Epithelial cell of esophagus (primary cell): ENCODE results near the gene TRIM14.
A peak's percentile ranks its signal among the peaks of the same experiment; 100 is the strongest.

ENCODE experiments used
- DNase-seq: peaks from one replicate; pipeline ENCODE4 v3.0.0; 2010; ENCODE audit warnings: low read depth
- H3K4me3 ChIP-seq: 2 replicates; pipeline ENCODE4 v1.5.1; 2011; ENCODE audit warnings: mild to moderate bottlenecking, low read length, control low read depth
- CTCF ChIP-seq: IDR thresholded peaks from 2 replicates; pipeline ENCODE4 v1.5.1; 2011; ENCODE audit warnings: low read depth, mild to moderate bottlenecking, low read length, control low read depth, inconsistent platforms; ENCODE audit not compliant: insufficient read depth; ENCODE audit errors: missing control alignments

Gene TRIM14

GRCh38 chr9:98084396-98084795 is 34.6 kb downstream of the TRIM14 start:
- H3K4me3 ChIP-seq, result no peak overlapping the region
- TF ChIP-seq CTCF, result no peak
- no peak for DNase-seq

DNA sequence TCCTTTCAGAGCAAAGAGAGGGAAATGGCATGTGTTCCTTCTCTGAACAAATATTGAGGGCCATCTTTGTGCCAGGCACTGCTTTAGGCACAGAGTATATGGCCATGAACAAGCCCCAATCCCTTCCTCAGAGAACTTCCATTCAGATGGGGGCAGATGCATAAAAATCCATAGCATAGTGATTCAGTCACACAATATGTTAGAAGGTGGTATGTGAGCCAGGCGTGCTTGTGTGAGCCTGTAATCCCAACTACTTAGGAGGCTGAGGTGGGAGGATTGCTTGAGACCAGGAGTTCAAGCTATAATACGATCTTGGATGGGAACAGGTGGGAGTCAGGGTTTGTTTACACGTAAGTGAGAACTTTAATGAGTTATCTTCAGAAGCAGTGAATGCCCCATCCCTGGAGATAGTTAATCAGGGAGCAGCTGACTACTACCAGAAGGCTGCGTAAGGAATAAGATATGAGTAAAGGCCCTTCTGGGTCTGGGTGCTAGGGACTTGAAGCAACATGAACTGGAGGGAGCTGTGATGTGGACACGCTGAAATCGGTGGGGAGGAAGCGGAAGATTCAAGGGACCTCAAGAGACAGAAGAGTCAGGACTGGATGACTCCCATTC is 35.3 kb downstream of the TRIM14 start:
- DNase-seq, result no peak
- no peak for TF ChIP-seq CTCF
- no peak overlapping the region for H3K4me3 ChIP-seq

- no peak for DNase-seq
- TF ChIP-seq CTCF, result no peak
- no peak overlapping the region for H3K4me3 ChIP-seq
Observed at GRCh38 chr9:98083061-98083501, 35.9 kb downstream of the TRIM14 start.

DNA sequence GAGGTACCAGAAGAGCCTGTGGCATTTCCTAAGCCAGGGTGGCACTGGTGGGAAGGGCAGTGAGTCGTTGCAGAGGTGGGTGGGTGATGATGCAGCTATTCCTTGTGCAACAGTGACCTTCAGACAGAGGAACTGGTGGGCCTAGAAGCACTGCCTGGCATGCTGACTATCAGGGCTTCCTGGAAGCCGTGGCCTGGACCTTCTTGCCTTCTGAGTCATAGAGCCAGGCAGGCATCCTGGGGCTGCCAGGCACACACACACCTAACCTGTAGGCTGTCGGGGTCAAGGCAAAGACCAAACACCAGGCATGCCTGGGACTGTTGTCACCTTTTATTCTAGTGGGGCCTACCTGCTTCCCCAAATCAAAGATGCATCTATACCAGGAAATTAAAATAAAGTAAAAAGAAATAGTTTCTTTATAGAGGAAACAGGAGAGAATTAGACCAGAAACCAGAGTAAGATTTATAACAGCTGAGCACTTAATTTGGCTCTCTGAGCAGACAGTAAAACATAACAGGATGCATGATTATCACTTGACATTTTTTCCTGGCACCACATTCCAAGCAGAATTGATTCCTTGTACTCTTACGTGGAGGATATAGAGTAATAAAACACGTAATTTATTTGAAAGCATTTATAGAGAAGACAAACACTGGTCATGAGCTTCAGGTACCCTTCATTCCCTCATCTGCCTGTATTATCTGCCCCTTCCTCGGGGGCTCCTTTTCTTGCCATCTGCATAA is 37.4 kb downstream of the TRIM14 start:
- H3K4me3 ChIP-seq, result no peak overlapping the region
- DNase-seq, result peak; percentile 77
- no peak for TF ChIP-seq CTCF

- no peak for DNase-seq
- H3K4me3 ChIP-seq, result no peak overlapping the region
- no peak for TF ChIP-seq CTCF
Observed at GRCh38 chr9:98080780-98081179, 38.2 kb downstream of the TRIM14 start.

DNA sequence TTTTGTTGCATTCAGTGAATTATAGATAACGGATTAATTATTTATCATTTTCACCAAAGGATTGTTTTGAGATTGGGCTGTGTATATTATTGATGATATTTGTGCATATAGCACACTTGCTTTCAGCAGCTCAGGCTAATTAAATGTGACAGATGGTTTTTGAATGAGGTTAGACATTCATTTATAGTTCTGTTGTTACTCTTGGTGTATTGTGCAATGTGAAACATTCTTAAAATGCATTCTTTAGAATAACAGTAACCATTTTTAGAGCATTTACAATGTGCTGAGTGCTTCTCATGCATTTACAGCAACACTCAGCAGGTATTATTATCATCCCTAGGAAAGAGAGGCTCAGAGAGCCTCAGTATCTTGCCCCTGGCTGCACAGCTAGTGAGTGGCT is 38.7 kb downstream of the TRIM14 start:
- no peak for TF ChIP-seq CTCF

More for the DNA sequence above, 38.7 kb downstream of the TRIM14 start:
- DNase-seq, result no peak
- H3K4me3 ChIP-seq, result no peak overlapping the region
